ENCODE measurements around the gene LRCOL1. TPM values are rescaled to one million over a fixed set of nuclear protein-coding genes. Genes with fewer than 3 reads are reported as not detected.

Gene LRCOL1
- total RNA-seq, 1 donor = not detected

DNA sequence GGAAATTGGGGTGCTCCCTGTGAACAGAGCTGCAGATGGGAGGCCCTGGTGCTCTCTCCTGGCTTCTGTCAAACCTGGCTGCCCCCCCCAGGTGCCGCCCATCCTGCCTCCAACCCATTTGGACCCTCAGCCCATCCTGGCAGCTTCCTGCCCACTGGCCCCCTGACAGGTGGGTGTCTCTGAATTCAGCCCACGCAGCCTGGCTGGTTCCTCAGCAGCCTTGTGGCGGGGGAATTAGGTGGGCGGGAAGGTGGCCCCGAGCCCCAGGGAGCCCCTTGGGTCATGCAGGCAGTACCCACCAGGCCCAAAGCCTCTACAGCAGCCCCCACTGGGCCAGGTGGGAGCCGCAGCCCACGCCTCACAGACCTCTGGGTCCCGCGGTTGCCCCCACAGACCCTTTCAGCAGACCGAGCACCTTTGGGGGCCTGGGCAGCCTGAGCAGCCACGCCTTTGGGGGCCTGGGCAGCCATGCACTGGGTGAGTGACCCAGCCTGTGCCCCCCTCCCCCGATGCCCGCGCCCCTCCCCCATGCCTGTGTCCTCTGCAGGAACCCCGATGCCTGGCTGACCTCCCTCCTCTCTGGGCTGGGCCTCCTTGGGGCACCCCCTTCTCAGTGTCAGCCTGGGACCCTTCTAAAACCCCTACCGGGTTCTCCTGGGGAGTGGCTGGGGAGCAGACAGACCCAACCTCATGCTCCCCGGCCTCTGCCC is 28.9 kb downstream of the LRCOL1 start:
- H3K4me3 ChIP-seq (ENCODE audit: low read depth, low read length) = no peak overlapping the region
- TF ChIP-seq, protein P1, sequence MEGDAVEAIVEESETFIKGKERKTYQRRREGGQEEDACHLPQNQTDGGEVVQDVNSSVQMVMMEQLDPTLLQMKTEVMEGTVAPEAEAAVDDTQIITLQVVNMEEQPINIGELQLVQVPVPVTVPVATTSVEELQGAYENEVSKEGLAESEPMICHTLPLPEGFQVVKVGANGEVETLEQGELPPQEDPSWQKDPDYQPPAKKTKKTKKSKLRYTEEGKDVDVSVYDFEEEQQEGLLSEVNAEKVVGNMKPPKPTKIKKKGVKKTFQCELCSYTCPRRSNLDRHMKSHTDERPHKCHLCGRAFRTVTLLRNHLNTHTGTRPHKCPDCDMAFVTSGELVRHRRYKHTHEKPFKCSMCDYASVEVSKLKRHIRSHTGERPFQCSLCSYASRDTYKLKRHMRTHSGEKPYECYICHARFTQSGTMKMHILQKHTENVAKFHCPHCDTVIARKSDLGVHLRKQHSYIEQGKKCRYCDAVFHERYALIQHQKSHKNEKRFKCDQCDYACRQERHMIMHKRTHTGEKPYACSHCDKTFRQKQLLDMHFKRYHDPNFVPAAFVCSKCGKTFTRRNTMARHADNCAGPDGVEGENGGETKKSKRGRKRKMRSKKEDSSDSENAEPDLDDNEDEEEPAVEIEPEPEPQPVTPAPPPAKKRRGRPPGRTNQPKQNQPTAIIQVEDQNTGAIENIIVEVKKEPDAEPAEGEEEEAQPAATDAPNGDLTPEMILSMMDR (IDR thresholded peaks at IDR 0.05; ENCODE audit: insufficient read depth, low read length) = no peak
- no peak for DNase-seq (ENCODE audit: low read depth)

DNA sequence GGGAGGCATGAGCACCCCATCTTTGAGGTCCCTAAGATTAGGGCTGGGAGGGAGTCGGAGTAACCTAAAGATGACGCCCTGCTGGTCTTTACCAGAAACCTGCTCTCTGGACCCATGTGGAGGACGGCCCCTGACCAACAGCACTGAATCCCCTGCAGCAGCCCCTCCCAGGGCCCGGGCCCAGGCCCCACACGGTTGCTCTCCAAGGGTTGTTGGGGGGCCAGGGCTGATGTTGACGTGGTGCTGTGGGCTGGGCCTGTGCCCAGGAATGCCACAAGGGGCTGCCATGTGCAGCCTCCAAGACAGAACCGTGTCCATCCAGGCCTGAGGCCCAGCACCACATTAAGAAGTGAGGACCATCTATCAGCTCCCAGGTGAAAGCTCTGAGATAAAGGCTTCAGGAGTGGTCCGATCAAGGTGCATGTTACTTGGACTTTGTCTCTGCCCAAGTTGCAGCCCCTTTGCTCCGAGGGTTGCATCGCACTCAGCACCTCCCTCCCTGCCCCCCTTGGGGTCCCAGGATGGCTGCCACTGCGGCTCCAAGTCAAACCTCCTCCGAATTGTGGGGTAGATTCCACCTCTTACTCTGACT is 29.6 kb downstream of the LRCOL1 start:
- no peak for DNase-seq (ENCODE audit: low read depth)
- TF ChIP-seq, protein P1 (IDR thresholded peaks at IDR 0.05; ENCODE audit: insufficient read depth, low read length) = no peak
- no peak overlapping the region for H3K4me3 ChIP-seq (ENCODE audit: low read depth, low read length)

DNA sequence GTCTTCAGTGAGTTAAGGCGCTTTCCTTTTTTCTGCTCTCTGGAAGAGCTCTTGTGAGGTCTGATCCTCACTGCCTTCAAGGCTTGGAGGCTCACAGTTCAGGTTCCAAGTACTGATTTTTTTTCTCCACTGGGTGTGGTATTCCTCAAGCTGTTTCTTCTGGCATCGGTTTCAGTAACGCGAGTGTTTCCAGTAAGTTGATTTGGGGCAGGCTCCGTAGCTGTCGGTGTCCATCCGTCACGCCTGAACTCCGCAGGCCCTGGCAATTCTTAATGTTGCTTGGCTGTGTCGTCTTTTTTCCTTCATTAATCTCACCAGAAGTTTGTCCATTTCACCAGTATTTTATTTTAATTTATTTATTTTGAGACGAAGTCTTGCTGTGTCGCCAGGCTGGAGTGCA is 30.6 kb downstream of the LRCOL1 start:
- peak; percentile 31 for DNase-seq (ENCODE audit: low read depth)
- no peak overlapping the region for H3K4me3 ChIP-seq (ENCODE audit: low read depth, low read length)
- TF ChIP-seq, protein P1 (IDR thresholded peaks at IDR 0.05; ENCODE audit: insufficient read depth, low read length) = no peak

DNA sequence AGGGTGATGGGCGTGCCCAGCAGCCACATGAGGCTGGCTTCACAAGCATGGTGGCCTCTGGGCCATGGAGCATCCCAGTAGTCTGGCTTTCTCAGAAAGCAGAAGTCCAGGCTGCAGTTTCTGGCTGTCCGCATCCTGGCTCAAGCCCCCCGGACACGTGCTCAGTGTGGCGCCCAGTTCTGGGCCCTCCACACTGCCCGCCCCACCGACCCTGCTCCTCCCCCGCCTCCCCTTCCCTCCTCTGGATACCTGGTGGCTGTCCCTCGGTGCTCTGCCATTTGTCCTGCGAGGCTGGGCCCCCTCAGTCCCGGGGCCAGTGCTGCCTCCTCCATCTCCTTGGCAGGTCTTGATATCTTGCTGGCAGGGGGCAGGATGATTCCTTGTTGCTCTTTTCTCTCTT is 31.6 kb downstream of the LRCOL1 start:
- H3K4me3 ChIP-seq (ENCODE audit: low read depth, low read length) = no peak overlapping the region
- DNase-seq (ENCODE audit: low read depth) = no peak
- TF ChIP-seq, protein P1 (IDR thresholded peaks at IDR 0.05; ENCODE audit: insufficient read depth, low read length) = no peak

DNA sequence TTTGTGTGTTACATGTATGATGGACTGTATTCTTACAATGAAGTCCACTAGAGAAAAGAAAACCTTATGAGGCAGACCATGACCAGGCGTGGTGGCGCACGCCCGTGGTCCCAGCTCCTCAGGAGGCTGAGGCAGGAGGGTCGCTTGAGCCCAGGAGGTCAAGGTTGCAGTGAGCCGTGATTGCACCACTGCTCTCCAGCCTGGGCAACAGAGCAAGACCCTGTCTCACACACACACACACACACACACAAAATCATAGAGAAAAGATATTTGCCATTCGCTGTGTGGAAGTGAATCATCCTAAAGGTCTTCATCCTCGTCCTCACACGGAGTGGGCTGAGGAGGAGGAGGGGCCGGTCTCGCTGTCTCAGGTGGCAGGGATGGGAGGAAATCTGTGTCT is 32.3 kb downstream of the LRCOL1 start:
- TF ChIP-seq, protein P1 (IDR thresholded peaks at IDR 0.05; ENCODE audit: insufficient read depth, low read length) = no peak
- DNase-seq (ENCODE audit: low read depth) = no peak
- H3K4me3 ChIP-seq (ENCODE audit: low read depth, low read length) = no peak overlapping the region

DNA sequence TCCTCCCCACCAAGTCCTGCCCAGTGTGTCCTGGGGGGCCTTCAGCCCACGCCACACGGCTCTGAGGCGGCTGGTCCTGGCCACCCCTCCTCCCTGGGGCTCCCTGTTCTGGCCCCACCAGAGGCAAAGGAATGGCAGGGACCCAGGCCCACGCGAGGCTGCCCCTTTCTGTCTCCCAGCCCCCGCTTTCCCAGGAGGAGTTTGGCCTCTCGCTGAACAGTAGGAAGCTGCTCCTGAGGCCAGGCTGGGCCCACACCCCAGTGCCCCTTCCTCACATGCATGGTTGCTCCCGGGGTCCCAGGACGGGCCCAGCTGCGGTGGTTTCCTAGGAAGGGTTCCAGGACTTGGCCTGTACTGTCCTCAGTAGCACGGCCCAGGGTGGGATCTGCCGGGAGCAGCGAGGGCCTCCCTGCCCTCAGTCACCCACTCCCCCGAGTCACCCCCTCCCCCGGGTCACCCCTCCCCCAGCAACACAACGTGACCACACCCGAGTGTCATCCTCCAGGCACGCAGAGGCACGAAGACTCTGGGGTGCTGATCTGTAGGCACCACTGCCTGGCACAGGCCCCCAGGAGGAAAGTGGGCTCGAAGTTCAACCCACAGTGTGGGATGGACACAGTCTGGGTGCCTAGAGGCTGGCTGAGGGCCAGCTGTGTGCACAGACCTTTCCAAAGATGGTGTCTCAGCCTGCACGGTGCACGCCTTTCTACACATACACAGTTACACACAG is 33.0 kb downstream of the LRCOL1 start:
- TF ChIP-seq, protein P1 (IDR thresholded peaks at IDR 0.05; ENCODE audit: insufficient read depth, low read length) = no peak
- DNase-seq (ENCODE audit: low read depth) = no peak
- H3K4me3 ChIP-seq (ENCODE audit: low read depth, low read length) = no peak overlapping the region

Data from fibroblast of the aortic adventitia (primary cell).